ENCODE data around the gene SMARCC2.
"Not testable (repeated sequence)": the region's sequence is repeated elsewhere in the genome, so short reads cannot be mapped to it uniquely, and the experiment has no call there.

The SMARCC2 gene

GRCh38 chr12:56117778-56118687 lies 71.2 kb downstream of the SMARCC2 start, which contains the start of gene ZC3H10:
ZC3H10 (plus strand) TSS chr12:56118266; CDS start chr12:56120563, 2,297 bp downstream.
- DNase-seq (ENCODE audit: low read depth in 2 of 2): peak; percentile 100
- H3K4me3 ChIP-seq (replicated peaks in 1 of 2; ENCODE audit: low read depth in 2 of 2, low read length in 2 of 2): peak within 1 kb of the TSS; percentile 80 to 86
- peak; percentile 50 for TF ChIP-seq CTCF (IDR thresholded peaks at IDR 0.05; ENCODE audit: low read depth, low read length)

- DNase-seq (ENCODE audit: low read depth in 2 of 2): not testable (repeated sequence)
- H3K4me3 ChIP-seq (replicated peaks in 1 of 2; ENCODE audit: low read depth in 2 of 2, low read length in 2 of 2): peak overlapping the region; percentile 65 to 73
Observed at GRCh38 chr12:56117082-56117706, 72.1 kb downstream of the SMARCC2 start.

- H3K4me3 ChIP-seq (replicated peaks in 1 of 2; ENCODE audit: low read depth in 2 of 2, low read length in 2 of 2): peak within 1 kb of the TSS; percentile 65 to 73
- peak; percentile 95 to 97 for DNase-seq (ENCODE audit: low read depth in 2 of 2)
- TF ChIP-seq CTCF (IDR thresholded peaks at IDR 0.05; ENCODE audit: low read depth, low read length): no peak
Observed at GRCh38 chr12:56116267-56117081, 72.8 kb downstream of the SMARCC2 start, which contains the start of gene RPL41. RPL41 (plus strand) TSS chr12:56116633.

- DNase-seq (ENCODE audit: low read depth in 2 of 2): peak; percentile 48 to 53
- peak overlapping the region; percentile 65 to 73 for H3K4me3 ChIP-seq (replicated peaks in 1 of 2; ENCODE audit: low read depth in 2 of 2, low read length in 2 of 2)
- TF ChIP-seq CTCF (IDR thresholded peaks at IDR 0.05; ENCODE audit: low read depth, low read length): no peak
Observed at GRCh38 chr12:56115329-56115728, 74.0 kb downstream of the SMARCC2 start.

- DNase-seq (ENCODE audit: low read depth in 2 of 2): no peak
- no peak overlapping the region for H3K4me3 ChIP-seq (replicated peaks in 1 of 2; ENCODE audit: low read depth in 2 of 2, low read length in 2 of 2)
- TF ChIP-seq CTCF (IDR thresholded peaks at IDR 0.05; ENCODE audit: low read depth, low read length): no peak
Observed at GRCh38 chr12:56114084-56114483, 75.2 kb downstream of the SMARCC2 start.

Data from cardiac fibroblast (primary cell).